ENCODE data around the gene CORO2B. TPM values are rescaled to one million over a fixed set of nuclear protein-coding genes. Genes with fewer than 3 reads are reported as not detected.

CORO2B gene
- polyA plus RNA-seq, result 5.4 TPM
- long read RNA-seq, donor 1, partial matches to known transcripts, result 0 of 1 reads
- long read RNA-seq, donor 1, other reads (novel, unspliced or antisense), result 0 of 1 reads
- long read RNA-seq, donor 2, result 0 reads
- long read RNA-seq, donor 3, result 0 reads
- long read RNA-seq, donor 4, result 0 reads
- long read RNA-seq, donor 5, partial matches to known transcripts, result 0 of 2 reads
- long read RNA-seq, donor 5, other reads (novel, unspliced or antisense), result 0 of 2 reads
- long read RNA-seq, donor 6, result 0 reads
- long read RNA-seq, donor 7, result 0 reads
- long read RNA-seq, donor 8, partial matches to known transcripts, result 0 of 1 reads
- long read RNA-seq, donor 8, other reads (novel, unspliced or antisense), result 0 of 1 reads
- long read RNA-seq, donor 9, partial matches to known transcripts, result 0 of 2 reads
- long read RNA-seq, donor 9, other reads (novel, unspliced or antisense), result 0 of 2 reads
- long read RNA-seq, donor 10, partial matches to known transcripts, result 0 of 2 reads
- long read RNA-seq, donor 10, other reads (novel, unspliced or antisense), result 0 of 2 reads
- long read RNA-seq, donor 11, partial matches to known transcripts, result 0 of 1 reads
- long read RNA-seq, donor 11, other reads (novel, unspliced or antisense), result 0 of 1 reads

- Histone ChIP-seq H3K36me3 (ENCODE audit: control insufficient read depth, insufficient read depth, low read length) (no peaks in the 10 kb centered on the region), H3K4me3 (ENCODE audit: low read length) (peak within 1 kb of the TSS; percentile 53), H3K27ac (ENCODE audit: low read length) (peak within 1 kb of the TSS; percentile 29), H3K9me3 (ENCODE audit: control insufficient read depth, low read depth, low read length) (peaks cover 5% of the 10 kb centered on the region), H3K4me1 (ENCODE audit: control insufficient read depth, insufficient read depth, low read length) (peaks cover 9% of the 10 kb centered on the region), H3K27me3 (ENCODE audit: control insufficient read depth, insufficient read depth, low read length) (peaks cover 57% of the 10 kb centered on the region)
- WGBS (ENCODE audit: insufficient coverage, low lambda C conversion rate), result no CpG with 5 or more reads among the region's 95 CpGs
- DNase-seq, result peak in 1 of 2 donors; percentile 32
Observed at GRCh38 chr15:68578980-68579935, at the start of gene CORO2B. Gene CORO2B (plus strand): TSS chr15:68578993. CDS start chr15:68579263, 270 bp downstream.

- H3K4me3 ChIP-seq (ENCODE audit: low read length), result no peak overlapping the region
- H3K27me3 ChIP-seq (ENCODE audit: control insufficient read depth, insufficient read depth, low read length), result no peaks in the 10 kb centered on the region
- DNase-seq, result no peak
- no peaks in the 10 kb centered on the region for H3K36me3 ChIP-seq (ENCODE audit: control insufficient read depth, insufficient read depth, low read length)
- H3K9me3 ChIP-seq (ENCODE audit: control insufficient read depth, low read depth, low read length), result peaks cover 17% of the 10 kb centered on the region
- no peaks in the 10 kb centered on the region for H3K4me1 ChIP-seq (ENCODE audit: control insufficient read depth, insufficient read depth, low read length)
- WGBS (ENCODE audit: insufficient coverage, low lambda C conversion rate), result no CpG with 5 or more reads among the region's 2 CpGs
- no peak overlapping the region for H3K27ac ChIP-seq (ENCODE audit: low read length)
Observed at GRCh38 chr15:68531387-68532179, 47.2 kb upstream of the CORO2B start.

GRCh38 chr15:68536331-68537095 lies 42.3 kb upstream of the CORO2B start:
- Histone ChIP-seq H3K4me3 (ENCODE audit: low read length) (no peak overlapping the region), H3K4me1 (ENCODE audit: control insufficient read depth, insufficient read depth, low read length) (no peaks in the 10 kb centered on the region), H3K36me3 (ENCODE audit: control insufficient read depth, insufficient read depth, low read length) (no peaks in the 10 kb centered on the region), H3K27me3 (ENCODE audit: control insufficient read depth, insufficient read depth, low read length) (no peaks in the 10 kb centered on the region), H3K9me3 (ENCODE audit: control insufficient read depth, low read depth, low read length) (peaks cover 6% of the 10 kb centered on the region), H3K27ac (ENCODE audit: low read length) (no peak overlapping the region)
- WGBS (ENCODE audit: insufficient coverage, low lambda C conversion rate), result no CpG with 5 or more reads among the region's 4 CpGs
- DNase-seq, result no peak

GRCh38 chr15:68537097-68537496 lies 41.7 kb upstream of the CORO2B start:
- Histone ChIP-seq H3K27ac (ENCODE audit: low read length) (no peak overlapping the region), H3K36me3 (ENCODE audit: control insufficient read depth, insufficient read depth, low read length) (no peaks in the 10 kb centered on the region), H3K4me3 (ENCODE audit: low read length) (no peak overlapping the region), H3K4me1 (ENCODE audit: control insufficient read depth, insufficient read depth, low read length) (no peaks in the 10 kb centered on the region), H3K27me3 (ENCODE audit: control insufficient read depth, insufficient read depth, low read length) (no peaks in the 10 kb centered on the region), H3K9me3 (ENCODE audit: control insufficient read depth, low read depth, low read length) (peaks cover 2% of the 10 kb centered on the region)
- no peak for DNase-seq

- WGBS (ENCODE audit: insufficient coverage, low lambda C conversion rate), result no CpG with 5 or more reads among the region's 7 CpGs
- Histone ChIP-seq H3K4me3 (ENCODE audit: low read length) (no peak overlapping the region), H3K27me3 (ENCODE audit: control insufficient read depth, insufficient read depth, low read length) (no peaks in the 10 kb centered on the region), H3K27ac (ENCODE audit: low read length) (no peak overlapping the region), H3K4me1 (ENCODE audit: control insufficient read depth, insufficient read depth, low read length) (no peaks in the 10 kb centered on the region), H3K36me3 (ENCODE audit: control insufficient read depth, insufficient read depth, low read length) (no peaks in the 10 kb centered on the region), H3K9me3 (ENCODE audit: control insufficient read depth, low read depth, low read length) (no peaks in the 10 kb centered on the region)
- DNase-seq, result no peak
Observed at GRCh38 chr15:68537506-68537905, 41.3 kb upstream of the CORO2B start.

- H3K27ac ChIP-seq (ENCODE audit: low read length), result no peak overlapping the region
- DNase-seq, result no peak
- no peaks in the 10 kb centered on the region for H3K36me3 ChIP-seq (ENCODE audit: control insufficient read depth, insufficient read depth, low read length)
- WGBS (ENCODE audit: insufficient coverage, low lambda C conversion rate), result no CpG with 5 or more reads among the region's 4 CpGs
- H3K9me3 ChIP-seq (ENCODE audit: control insufficient read depth, low read depth, low read length), result no peaks in the 10 kb centered on the region
- no peak overlapping the region for H3K4me3 ChIP-seq (ENCODE audit: low read length)
- peaks cover 2% of the 10 kb centered on the region for H3K27me3 ChIP-seq (ENCODE audit: control insufficient read depth, insufficient read depth, low read length)
- H3K4me1 ChIP-seq (ENCODE audit: control insufficient read depth, insufficient read depth, low read length), result no peaks in the 10 kb centered on the region
Observed at GRCh38 chr15:68538311-68538710, 40.5 kb upstream of the CORO2B start.

- Histone ChIP-seq H3K36me3 (ENCODE audit: control insufficient read depth, insufficient read depth, low read length) (no peaks in the 10 kb centered on the region), H3K4me3 (ENCODE audit: low read length) (no peak overlapping the region), H3K27ac (ENCODE audit: low read length) (no peak overlapping the region), H3K4me1 (ENCODE audit: control insufficient read depth, insufficient read depth, low read length) (no peaks in the 10 kb centered on the region), H3K9me3 (ENCODE audit: control insufficient read depth, low read depth, low read length) (no peaks in the 10 kb centered on the region), H3K27me3 (ENCODE audit: control insufficient read depth, insufficient read depth, low read length) (peaks cover 2% of the 10 kb centered on the region)
- DNase-seq, result no peak
- WGBS (ENCODE audit: insufficient coverage, low lambda C conversion rate), result no CpG with 5 or more reads among the region's 9 CpGs
Observed at GRCh38 chr15:68541743-68542142, 37.0 kb upstream of the CORO2B start.

- peaks cover 2% of the 10 kb centered on the region for H3K27me3 ChIP-seq (ENCODE audit: control insufficient read depth, insufficient read depth, low read length)
- no peaks in the 10 kb centered on the region for H3K4me1 ChIP-seq (ENCODE audit: control insufficient read depth, insufficient read depth, low read length)
- no CpG with 5 or more reads among the region's 1 CpG for WGBS (ENCODE audit: insufficient coverage, low lambda C conversion rate)
- no peak overlapping the region for H3K27ac ChIP-seq (ENCODE audit: low read length)
- no peaks in the 10 kb centered on the region for H3K9me3 ChIP-seq (ENCODE audit: control insufficient read depth, low read depth, low read length)
- no peak for DNase-seq
- H3K36me3 ChIP-seq (ENCODE audit: control insufficient read depth, insufficient read depth, low read length), result no peaks in the 10 kb centered on the region
- no peak overlapping the region for H3K4me3 ChIP-seq (ENCODE audit: low read length)
Observed at GRCh38 chr15:68542348-68542747, 36.4 kb upstream of the CORO2B start.

GRCh38 chr15:68542771-68543164 lies 36.0 kb upstream of the CORO2B start:
- Histone ChIP-seq H3K36me3 (ENCODE audit: control insufficient read depth, insufficient read depth, low read length) (no peaks in the 10 kb centered on the region), H3K27me3 (ENCODE audit: control insufficient read depth, insufficient read depth, low read length) (peaks cover 2% of the 10 kb centered on the region), H3K4me3 (ENCODE audit: low read length) (no peak overlapping the region), H3K27ac (ENCODE audit: low read length) (no peak overlapping the region), H3K4me1 (ENCODE audit: control insufficient read depth, insufficient read depth, low read length) (no peaks in the 10 kb centered on the region), H3K9me3 (ENCODE audit: control insufficient read depth, low read depth, low read length) (no peaks in the 10 kb centered on the region)
- no CpG with 5 or more reads among the region's 4 CpGs for WGBS (ENCODE audit: insufficient coverage, low lambda C conversion rate)
- DNase-seq, result no peak

All from large intestine (tissue), 12 donors.